GM12878 (cell line): ENCODE results near the gene NKAIN2. TPM values are rescaled to one million over a fixed set of nuclear protein-coding genes. Genes with fewer than 3 reads are reported as not detected.

Experiments used
- ATAC-seq: fragments of 200-7000 bp; cut with Tn5 transposase; 3 replicates; pipeline ENCODE4 v1.9.1; 2020; ENCODE audit warnings: mild to moderate bottlenecking, moderate library complexity
- BruUV-seq: library from RNA; stranded (reverse); fragments of 400-500 nt; replicated peaks from 2 replicates; lab custom pipeline; 2021; lab: Mats Ljungman, UMichigan
- CTCF ChIA-PET: fragments of 300-600 bp; sonication (Branson Sonifier 250); formaldehyde crosslinking; extraction: SDS; loops from one replicate; lab custom pipeline; 2021; ENCODE audit warnings: inconsistent platforms; lab: Yijun Ruan, JAX
- POLR2A ChIA-PET: fragments of 350-600 bp; formaldehyde crosslinking; extraction: SDS; loops from one replicate; lab custom pipeline; 2021; ENCODE audit warnings: inconsistent platforms; lab: Charles Lee
- RAD21 ChIA-PET: fragments of 300-600 bp; sonication (Branson Sonifier 250); formaldehyde crosslinking; loops from one replicate; lab custom pipeline; 2023; ENCODE audit warnings: antibody characterized with exemption; ENCODE audit not compliant: unreplicated experiment; lab: Charles Lee
- SMC1A ChIA-PET: fragments of 300-600 bp; sonication (Branson Sonifier 250); formaldehyde crosslinking; loops from one replicate; lab custom pipeline; 2023; ENCODE audit not compliant: unreplicated experiment, uncharacterized antibody; lab: Charles Lee
- DNase-seq: peaks from one replicate; pipeline ENCODE4 v3.0.0-alpha.2; 2011; ENCODE audit warnings: low read depth, low spot score
- FAIRE-seq: peaks from 3 replicates; lab custom pipeline; 2011; peaks lifted over from hg19 to GRCh38; lab: Jason Lieb, UNC
- H2AFZ ChIP-seq: 2 replicates; pipeline ENCODE4 v1.6.0; 2011; ENCODE audit warnings: low read depth, low read length, control low read depth; ENCODE audit not compliant: control insufficient read depth
- H3K27ac ChIP-seq: 2 replicates; pipeline ENCODE4 v1.5.1; 2011; ENCODE audit warnings: control low read depth; ENCODE audit not compliant: control insufficient read depth, insufficient read depth
- H3K27me3 ChIP-seq, 2 experiments: replicated peaks in 1 of 2; 2 replicates each; pipeline versions ENCODE4 v1.6.0 to v1.6.1; 2011; ENCODE audit warnings: low read length in 1 of 2; ENCODE audit not compliant: control insufficient read depth in 2 of 2, insufficient read depth in 2 of 2
- H3K36me3 ChIP-seq, 2 experiments: 2 replicates each; pipeline ENCODE4 v1.5.1; 2011; ENCODE audit warnings: low read length in 1 of 2; ENCODE audit not compliant: control insufficient read depth in 2 of 2, insufficient read depth in 2 of 2
- H3K4me1 ChIP-seq: 2 replicates; pipeline ENCODE4 v1.6.1; 2011; ENCODE audit warnings: mild to moderate bottlenecking, low read length, moderate library complexity, mixed read lengths; ENCODE audit not compliant: control insufficient read depth, insufficient read depth
- H3K4me2 ChIP-seq: 2 replicates; pipeline ENCODE4 v1.6.0; 2011; ENCODE audit warnings: control low read depth; ENCODE audit not compliant: control insufficient read depth, insufficient read depth
- H3K4me3 ChIP-seq: fragments of 200-600 bp; sonication (generic); 2 replicates; pipeline ENCODE4 v1.5.1; 2016
- H3K79me2 ChIP-seq: 2 replicates; pipeline ENCODE4 v1.6.0; 2011; ENCODE audit warnings: low read length; ENCODE audit not compliant: control insufficient read depth, insufficient read depth
- H3K9ac ChIP-seq: 2 replicates; pipeline ENCODE4 v1.8.0; 2011; ENCODE audit warnings: low read length, control low read depth, mixed read lengths; ENCODE audit not compliant: control insufficient read depth, insufficient read depth
- H3K9me3 ChIP-seq: replicated peaks from 3 replicates; pipeline ENCODE4 v1.5.1; 2011; ENCODE audit warnings: mild to moderate bottlenecking, low read length; ENCODE audit not compliant: control insufficient read depth, insufficient read depth
- H4K20me1 ChIP-seq: 2 replicates; pipeline ENCODE4 v1.6.0; 2011; ENCODE audit not compliant: control insufficient read depth, insufficient read depth
- ASH2L ChIP-seq: fragments of 300-600, 200-600 bp; sonication (generic); IDR thresholded peaks from 2 replicates; pipeline ENCODE4 v1.6.1; 2017; ENCODE audit warnings: low read depth, mild to moderate bottlenecking, borderline replicate concordance
- E4F1 ChIP-seq: fragments of 450-650 bp; IDR thresholded peaks from 2 replicates; pipeline ENCODE4 v1.6.1; 2018; ENCODE audit warnings: borderline replicate concordance, mild to moderate bottlenecking; ENCODE audit not compliant: partially characterized antibody
- MEF2B ChIP-seq: fragments of 450-650 bp; IDR thresholded peaks from 2 replicates; pipeline ENCODE4 v1.6.1; 2018; ENCODE audit warnings: mild to moderate bottlenecking, moderate library complexity; ENCODE audit not compliant: partially characterized antibody, poor library complexity, severe bottlenecking
- MTA3 ChIP-seq: IDR thresholded peaks from 2 replicates; pipeline ENCODE4 v1.6.1; 2012; ENCODE audit warnings: low read length, inconsistent platforms, borderline replicate concordance
- NFXL1 ChIP-seq: fragments of 450-650 bp; IDR thresholded peaks from 2 replicates; pipeline ENCODE4 v1.6.1; 2017; ENCODE audit warnings: antibody characterized with exemption, mild to moderate bottlenecking, borderline replicate concordance
- SREBF2 ChIP-seq: IDR thresholded peaks from 2 replicates; pipeline ENCODE4 v1.6.1; 2012; ENCODE audit warnings: mild to moderate bottlenecking, low read length
- TBL1XR1 ChIP-seq: IDR thresholded peaks from 2 replicates; pipeline ENCODE4 v1.6.1; 2012; ENCODE audit warnings: low read depth, low read length, improper control_type of control experiment
- ZNF622 ChIP-seq: fragments of 450-650 bp; IDR thresholded peaks from 2 replicates; pipeline ENCODE4 v1.6.1; 2017; ENCODE audit warnings: mild to moderate bottlenecking, inconsistent platforms
- WGBS: methylation state at CpG from one replicate; pipeline ENCODE4 v1.1.6; 2016; ENCODE audit warnings: low lambda C conversion rate; ENCODE audit not compliant: insufficient replicate concordance, insufficient coverage; ENCODE audit errors: missing lambda C conversion rate; 5-methylcytosine and 5-hydroxymethylcytosine counted together
- in situ Hi-C: fragments of 300-500 bp; cut with MboI; formaldehyde crosslinking; loops from 9 replicates; pipeline ENCODE4 v1.14.3; 2018; ENCODE audit warnings: mixed read lengths
- intact Hi-C: fragments of 100-400 bp; cut with micrococcal nuclease; formaldehyde crosslinking; loops from one replicate; pipeline ENCODE4 v1.14.2; 2022; ENCODE audit not compliant: unreplicated experiment
- polyA plus RNA-seq, 11 experiments: library from polyadenylated mRNA; depleted of rRNA in 4 of 11; unstranded in 6 of 11; stranded (reverse) in 5 of 11; fragments of >200 nt; fragmentation: Nextera tagmentation in 4 of 11; fragmentation: Illumina TruSeq in 1 of 11; extraction: Ambion mirVana in 4 of 11; extraction: Trizol in 1 of 11; gene quantifications; 1 replicate in 1 of 11; 2 replicates in 10 of 11; pipeline versions ENCODE4 v1.2.1 to v1.2.3, GENCODE V29; 2011 to 2016; ENCODE audit warnings: inconsistent platforms in 2 of 11, missing spikeins in 2 of 11, low read depth in 1 of 11
- total RNA-seq, 4 experiments: library from RNA; depleted of rRNA in 3 of 4; stranded (reverse); fragments of >200 nt in 3 of 4; fragmentation: Illumina TruSeq in 1 of 4; extraction: Trizol in 1 of 4; gene quantifications; 2 replicates each; pipeline versions ENCODE4 v1.2.1 to v1.2.3, GENCODE V29; 2013 to 2021

NKAIN2 gene
- total and polyA plus RNA-seq, 10 of the 15 experiments (the other 5 are each of a cell fraction or from before 2014, with no cell fraction given), result not detected

GRCh38 chr6:124770784-124771183 is 967.1 kb downstream of the NKAIN2 start:
- 0% methylated on average over 3 of the region's 3 CpGs for WGBS
- ChIA-PET CTCF (no interaction called here), RAD21 (no interaction called here), POLR2A (no interaction called here), SMC1A (no interaction called here)
- Histone ChIP-seq H3K4me3 (no peak overlapping the region), H3K27ac (no peak overlapping the region), H2AFZ (no peak overlapping the region), H3K36me3 (no peaks in the 10 kb centered on the region), H3K4me2 (no peak overlapping the region), H4K20me1 (no peaks in the 10 kb centered on the region), H3K9ac (no peak overlapping the region), H3K27me3 (no peaks in the 10 kb centered on the region), H3K4me1 (no peaks in the 10 kb centered on the region), H3K79me2 (no peaks in the 10 kb centered on the region), H3K9me3 (no peaks in the 10 kb centered on the region)
- FAIRE-seq (no peak), ATAC-seq (no peak), DNase-seq (no peak)
- TF ChIP-seq MTA3, result no peak
- no peak for TF ChIP-seq TBL1XR1
- TF ChIP-seq NFXL1, result no peak
- TF ChIP-seq SREBF2, result no peak
- TF ChIP-seq ZNF622, result no peak
- TF ChIP-seq E4F1, result no peak
- no peak for TF ChIP-seq ASH2L
- no peak for TF ChIP-seq MEF2B
- intact Hi-C loops (no loop called here), in situ Hi-C loops (no loop called here)
- no TSS peak for BruUV-seq
